DND-41 (cell line): ENCODE data around the gene GSTO1.

Source experiments
- ATAC-seq: fragments of 200-7000 bp; cut with Tn5 transposase; 3 replicates; pipeline ENCODE4 v1.9.1; 2021; ENCODE audit warnings: low read depth; ENCODE audit not compliant: insufficient read depth
- DNase-seq: peaks from one replicate; pipeline ENCODE4 v3.0.0-alpha.2; 2020
- H2AFZ ChIP-seq: 2 replicates; pipeline ENCODE4 v1.6.0; 2012; ENCODE audit warnings: low read depth, low read length
- H3K27ac ChIP-seq: 2 replicates; pipeline ENCODE4 v1.5.1; 2012; ENCODE audit warnings: low read length, inconsistent platforms
- H3K27me3 ChIP-seq: fragments of 200-600 bp; sonication (generic); 2 replicates; pipeline ENCODE4 v1.6.0; 2012; ENCODE audit warnings: low read length, mild to moderate bottlenecking, inconsistent platforms; ENCODE audit not compliant: insufficient read depth, poor library complexity
- H3K36me3 ChIP-seq: 2 replicates; pipeline ENCODE4 v1.5.1; 2012; ENCODE audit warnings: low read length, inconsistent platforms; ENCODE audit not compliant: insufficient read depth
- H3K4me1 ChIP-seq: 2 replicates; pipeline ENCODE4 v1.5.1; 2012; ENCODE audit warnings: mild to moderate bottlenecking, low read length; ENCODE audit not compliant: insufficient read depth
- H3K4me2 ChIP-seq: 2 replicates; pipeline ENCODE4 v1.6.0; 2012; ENCODE audit warnings: mild to moderate bottlenecking, moderate library complexity, low read length, inconsistent platforms; ENCODE audit not compliant: insufficient read depth
- H3K4me3 ChIP-seq, 2 experiments: fragments of 200-600 bp in 1 of 2; shearing (Covaris generic) in 1 of 2; 2 replicates each; pipeline ENCODE4 v1.5.1; 2012 to 2016; ENCODE audit warnings: inconsistent platforms in 2 of 2, low read length in 2 of 2, mild to moderate bottlenecking in 2 of 2, low read depth in 1 of 2, moderate library complexity in 1 of 2
- H3K79me2 ChIP-seq: 2 replicates; pipeline ENCODE4 v1.6.0; 2012; ENCODE audit warnings: low read length, inconsistent platforms; ENCODE audit not compliant: insufficient read depth
- H3K9ac ChIP-seq: 2 replicates; pipeline ENCODE4 v1.6.0; 2012; ENCODE audit warnings: low read depth, mild to moderate bottlenecking, inconsistent platforms, low read length, moderate library complexity
- H3K9me3 ChIP-seq: 2 replicates; pipeline ENCODE4 v1.5.1; 2012; ENCODE audit warnings: low read length, moderate library complexity, mild to moderate bottlenecking, inconsistent platforms; ENCODE audit not compliant: insufficient read depth, severe bottlenecking
- H4K20me1 ChIP-seq: 2 replicates; pipeline ENCODE4 v1.6.0; 2012; ENCODE audit warnings: low read length; ENCODE audit not compliant: insufficient read depth
- CTCF ChIP-seq: IDR thresholded peaks from 2 replicates; pipeline ENCODE4 v1.5.1; 2012; ENCODE audit warnings: borderline replicate concordance, low read length, moderate library complexity, mild to moderate bottlenecking; ENCODE audit not compliant: poor library complexity, severe bottlenecking; ENCODE audit errors: extremely low read depth
- EZH2 ChIP-seq: IDR thresholded peaks from 3 replicates; pipeline ENCODE4 v1.6.1; 2012; ENCODE audit warnings: borderline replicate concordance, low read depth, mild to moderate bottlenecking, moderate library complexity, low read length, inconsistent platforms; ENCODE audit not compliant: severe bottlenecking

Gene GSTO1

GRCh38 chr10:104216631-104217030 lies 38.1 kb upstream of the GSTO1 start:
- ATAC-seq (no peak), DNase-seq (no peak)
- TF ChIP-seq CTCF = no peak
- no peak for TF ChIP-seq EZH2
- no peak overlapping the region for H3K4me3 ChIP-seq
- H3K36me3 ChIP-seq = no peaks in the 10 kb centered on the region
- H2AFZ ChIP-seq = no peak overlapping the region
- no peaks in the 10 kb centered on the region for H4K20me1 ChIP-seq
- no peak overlapping the region for H3K27ac ChIP-seq
- H3K79me2 ChIP-seq = no peaks in the 10 kb centered on the region
- H3K9ac ChIP-seq = no peak overlapping the region
- no peak overlapping the region for H3K4me2 ChIP-seq
- no peaks in the 10 kb centered on the region for H3K4me1 ChIP-seq
- no peaks in the 10 kb centered on the region for H3K9me3 ChIP-seq
- peaks cover 17% of the 10 kb centered on the region for H3K27me3 ChIP-seq

GRCh38 chr10:104218751-104219150 lies 35.9 kb upstream of the GSTO1 start:
- Histone ChIP-seq H4K20me1 (no peaks in the 10 kb centered on the region), H3K4me1 (no peaks in the 10 kb centered on the region), H3K27me3 (peaks cover 11% of the 10 kb centered on the region), H3K27ac (no peak overlapping the region), H3K9ac (no peak overlapping the region), H3K36me3 (no peaks in the 10 kb centered on the region), H3K4me3 (no peak overlapping the region), H2AFZ (no peak overlapping the region), H3K4me2 (no peak overlapping the region), H3K79me2 (no peaks in the 10 kb centered on the region), H3K9me3 (no peaks in the 10 kb centered on the region)
- DNase-seq (no peak), ATAC-seq (no peak)
- no peak for TF ChIP-seq EZH2
- TF ChIP-seq CTCF = no peak

GRCh38 chr10:104220522-104220921 lies 34.2 kb upstream of the GSTO1 start:
- Histone ChIP-seq H3K79me2 (no peaks in the 10 kb centered on the region), H3K9me3 (no peaks in the 10 kb centered on the region), H3K27ac (no peak overlapping the region), H3K4me3 (no peak overlapping the region), H3K4me2 (no peak overlapping the region), H3K9ac (no peak overlapping the region), H3K27me3 (peaks cover 8% of the 10 kb centered on the region), H4K20me1 (no peaks in the 10 kb centered on the region), H3K4me1 (no peaks in the 10 kb centered on the region), H2AFZ (no peak overlapping the region), H3K36me3 (no peaks in the 10 kb centered on the region)
- DNase-seq (no peak), ATAC-seq (no peak)
- TF ChIP-seq EZH2 = no peak
- TF ChIP-seq CTCF = no peak

GRCh38 chr10:104223304-104223703 lies 31.4 kb upstream of the GSTO1 start:
- DNase-seq = no peak
- TF ChIP-seq CTCF = no peak
- Histone ChIP-seq H3K9me3 (no peaks in the 10 kb centered on the region), H3K9ac (no peak overlapping the region), H3K27ac (no peak overlapping the region), H2AFZ (no peak overlapping the region), H3K79me2 (no peaks in the 10 kb centered on the region), H3K36me3 (no peaks in the 10 kb centered on the region), H3K4me2 (no peak overlapping the region), H3K4me3 (no peak overlapping the region), H3K27me3 (peaks cover 5% of the 10 kb centered on the region), H3K4me1 (no peaks in the 10 kb centered on the region), H4K20me1 (no peaks in the 10 kb centered on the region)
- ATAC-seq = no peak
